ENCODE measurements around the gene UNC13C. TPM values are rescaled to one million over a fixed set of nuclear protein-coding genes. Genes with fewer than 3 reads are reported as not detected.

Gene UNC13C
- total and polyA plus RNA-seq, 2 of the 13 experiments (the other 11 are each of a cell fraction or from before 2014, with no cell fraction given), result 0.04 TPM; not detected in 1

- H3K4me1 ChIP-seq (ENCODE audit: insufficient read depth, low read length), result no peaks in the 10 kb centered on the region
- DNase-seq (ENCODE audit: low spot score), result no peak
- no peak overlapping the region for H2AFZ ChIP-seq (ENCODE audit: low read length)
- WGBS (ENCODE audit: low lambda C conversion rate), result 2% methylated on average over 3 of the region's 3 CpGs
- H3K79me2 ChIP-seq (ENCODE audit: insufficient read depth, low read length), result no peaks in the 10 kb centered on the region
- H4K20me1 ChIP-seq (ENCODE audit: insufficient read depth, low read length), result no peaks in the 10 kb centered on the region
- no peak overlapping the region for H3K4me3 ChIP-seq (replicated peaks in 1 of 3; ENCODE audit: insufficient read depth in 1 of 3, low read depth in 2 of 3, low read length in 3 of 3)
- no peak overlapping the region for H3K9ac ChIP-seq (ENCODE audit: insufficient read depth, low read depth, low read length)
- CTCF ChIA-PET (ENCODE audit: low intra/inter-chr PET ratio, low total read pairs), result no interaction called here
- H3K36me3 ChIP-seq (replicated peaks in 1 of 2; ENCODE audit: control insufficient read depth in 1 of 2, insufficient read depth in 2 of 2, low read length in 2 of 2), result no peaks in the 10 kb centered on the region
- H3K27ac ChIP-seq (ENCODE audit: extremely low read length, insufficient read depth, low read length), result no peak overlapping the region
- no TSS peak for BruUV-seq (replicated peaks)
- no peak for FAIRE-seq
- in situ Hi-C loops (cut with HindIII; ENCODE audit: extremely low pct_ligation_motif_present, low pct_unique_long_range_greater_than_20kb), result no loop called here
- no peaks in the 10 kb centered on the region for H3K27me3 ChIP-seq (ENCODE audit: control insufficient read depth in 1 of 2, insufficient read depth in 2 of 2, low read length in 2 of 2)
- no peak for ATAC-seq
- intact Hi-C loops (cut with micrococcal nuclease; ENCODE audit: unreplicated experiment), result no loop called here
- POLR2A ChIA-PET, result no interaction called here
- H3K9me3 ChIP-seq (ENCODE audit: low read length), result no peaks in the 10 kb centered on the region
- no peak overlapping the region for H3K4me2 ChIP-seq (ENCODE audit: low read depth, low read length)
- TF ChIP-seq ZNF331 (CRISPR knock-in tag; IDR thresholded peaks at IDR 0.05), result no peak
- TF ChIP-seq YEATS2 (CRISPR knock-in tag; IDR thresholded peaks at IDR 0.05; ENCODE audit: borderline replicate concordance), result no peak
- TF ChIP-seq ZNF770 (CRISPR knock-in tag; IDR thresholded peaks at IDR 0.05), result no peak
- no peak for TF ChIP-seq CEBPB (IDR thresholded peaks at IDR 0.05; ENCODE audit: borderline replicate concordance, low read depth, low read length)
- no peak for TF ChIP-seq MATR3 (CRISPR knock-in tag; IDR thresholded peaks at IDR 0.05)
- TF ChIP-seq ZNF503 (CRISPR knock-in tag; IDR thresholded peaks at IDR 0.05), result no peak
- no peak for TF ChIP-seq HNF4A (CRISPR knock-in tag; IDR thresholded peaks at IDR 0.05)
- TF ChIP-seq, protein P1, sequence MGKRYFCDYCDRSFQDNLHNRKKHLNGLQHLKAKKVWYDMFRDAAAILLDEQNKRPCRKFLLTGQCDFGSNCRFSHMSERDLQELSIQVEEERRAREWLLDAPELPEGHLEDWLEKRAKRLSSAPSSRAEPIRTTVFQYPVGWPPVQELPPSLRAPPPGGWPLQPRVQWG (CRISPR knock-in tag; IDR thresholded peaks at IDR 0.05; ENCODE audit: borderline replicate concordance, low read depth), result no peak
- TF ChIP-seq TIGD3 (CRISPR knock-in tag; IDR thresholded peaks at IDR 0.05; ENCODE audit: borderline replicate concordance), result no peak
- no peak for TF ChIP-seq HOMEZ (CRISPR knock-in tag; IDR thresholded peaks at IDR 0.05; ENCODE audit: low read depth)
- TF ChIP-seq, protein P2, sequence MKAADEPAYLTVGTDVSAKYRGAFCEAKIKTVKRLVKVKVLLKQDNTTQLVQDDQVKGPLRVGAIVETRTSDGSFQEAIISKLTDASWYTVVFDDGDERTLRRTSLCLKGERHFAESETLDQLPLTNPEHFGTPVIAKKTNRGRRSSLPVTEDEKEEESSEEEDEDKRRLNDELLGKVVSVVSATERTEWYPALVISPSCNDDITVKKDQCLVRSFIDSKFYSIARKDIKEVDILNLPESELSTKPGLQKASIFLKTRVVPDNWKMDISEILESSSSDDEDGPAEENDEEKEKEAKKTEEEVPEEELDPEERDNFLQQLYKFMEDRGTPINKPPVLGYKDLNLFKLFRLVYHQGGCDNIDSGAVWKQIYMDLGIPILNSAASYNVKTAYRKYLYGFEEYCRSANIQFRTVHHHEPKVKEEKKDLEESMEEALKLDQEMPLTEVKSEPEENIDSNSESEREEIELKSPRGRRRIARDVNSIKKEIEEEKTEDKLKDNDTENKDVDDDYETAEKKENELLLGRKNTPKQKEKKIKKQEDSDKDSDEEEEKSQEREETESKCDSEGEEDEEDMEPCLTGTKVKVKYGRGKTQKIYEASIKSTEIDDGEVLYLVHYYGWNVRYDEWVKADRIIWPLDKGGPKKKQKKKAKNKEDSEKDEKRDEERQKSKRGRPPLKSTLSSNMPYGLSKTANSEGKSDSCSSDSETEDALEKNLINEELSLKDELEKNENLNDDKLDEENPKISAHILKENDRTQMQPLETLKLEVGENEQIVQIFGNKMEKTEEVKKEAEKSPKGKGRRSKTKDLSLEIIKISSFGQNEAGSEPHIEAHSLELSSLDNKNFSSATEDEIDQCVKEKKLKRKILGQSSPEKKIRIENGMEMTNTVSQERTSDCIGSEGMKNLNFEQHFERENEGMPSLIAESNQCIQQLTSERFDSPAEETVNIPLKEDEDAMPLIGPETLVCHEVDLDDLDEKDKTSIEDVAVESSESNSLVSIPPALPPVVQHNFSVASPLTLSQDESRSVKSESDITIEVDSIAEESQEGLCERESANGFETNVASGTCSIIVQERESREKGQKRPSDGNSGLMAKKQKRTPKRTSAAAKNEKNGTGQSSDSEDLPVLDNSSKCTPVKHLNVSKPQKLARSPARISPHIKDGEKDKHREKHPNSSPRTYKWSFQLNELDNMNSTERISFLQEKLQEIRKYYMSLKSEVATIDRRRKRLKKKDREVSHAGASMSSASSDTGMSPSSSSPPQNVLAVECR (CRISPR knock-in tag; IDR thresholded peaks at IDR 0.05; ENCODE audit: borderline replicate concordance), result no peak
- no peak for TF ChIP-seq ZNF782 (CRISPR knock-in tag; IDR thresholded peaks at IDR 0.05; ENCODE audit: borderline replicate concordance)
- TF ChIP-seq SATB2 (CRISPR knock-in tag; IDR thresholded peaks at IDR 0.05), result no peak
Observed at GRCh38 chr15:54064365-54064764, 86.1 kb downstream of the UNC13C start.
